Activated naive CD4-positive, alpha-beta T cell treated with Interleukin-2 at 50 U/mL for 16 hours (primary cell): Measurements from ENCODE around the gene TMEM202.
"Not testable (repeated sequence)": the region's sequence is repeated elsewhere in the genome, so short reads cannot be mapped to it uniquely, and the experiment has no call there.

ENCODE experiments used
- DNase-seq: peaks from one replicate; pipeline ENCODE4 v3.0.0-alpha.2; 2020

TMEM202 gene

GRCh38 chr15:72404841-72405240 is 6.7 kb downstream of the TMEM202 start:
- DNase-seq, result no peak

- DNase-seq, result no peak
Observed at GRCh38 chr15:72406936-72407335, 8.8 kb downstream of the TMEM202 start.

DNA sequence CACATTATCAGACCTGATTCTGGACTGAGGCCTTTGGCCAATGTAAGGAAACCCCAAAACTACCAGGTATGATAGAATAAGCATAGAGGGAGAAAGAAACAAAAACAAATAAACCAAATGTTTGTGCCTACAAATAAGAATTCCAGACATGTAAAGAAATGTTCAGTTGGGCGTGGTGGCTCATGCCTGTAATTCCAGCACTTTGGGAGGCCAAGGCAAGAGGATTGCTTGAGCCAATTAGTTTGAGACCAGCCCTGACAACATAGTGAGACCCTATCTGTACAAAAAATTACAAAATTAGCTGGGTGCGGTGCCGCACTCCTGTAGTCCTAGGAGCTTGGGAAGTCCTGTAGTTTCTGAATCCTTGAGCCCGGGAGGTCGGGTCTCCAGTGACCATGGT is 13.0 kb downstream of the TMEM202 start:
- no peak for DNase-seq

DNA sequence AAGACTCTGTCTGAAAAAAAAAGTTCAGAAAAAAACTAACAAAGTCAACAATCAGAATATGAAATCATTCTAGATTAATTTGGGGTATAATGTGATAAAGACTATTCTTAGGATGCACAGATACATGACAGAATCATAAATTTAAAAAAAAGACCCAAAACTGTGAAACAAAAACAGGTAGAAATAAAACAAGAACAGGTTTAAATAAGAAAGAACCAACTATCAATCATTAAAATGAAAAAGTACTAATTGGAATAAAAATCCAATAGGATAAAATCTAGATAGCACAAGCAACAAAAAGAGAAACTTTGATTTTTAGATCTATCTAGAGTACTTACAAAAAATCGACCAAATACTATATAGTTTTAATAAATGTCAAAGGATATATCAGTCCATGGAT is 13.4 kb downstream of the TMEM202 start:
- no peak for DNase-seq

GRCh38 chr15:72413337-72413736 is 15.2 kb downstream of the TMEM202 start:
- DNase-seq, result not testable (repeated sequence)

- DNase-seq, result no peak
Observed at GRCh38 chr15:72415304-72415703, 17.2 kb downstream of the TMEM202 start.

DNA sequence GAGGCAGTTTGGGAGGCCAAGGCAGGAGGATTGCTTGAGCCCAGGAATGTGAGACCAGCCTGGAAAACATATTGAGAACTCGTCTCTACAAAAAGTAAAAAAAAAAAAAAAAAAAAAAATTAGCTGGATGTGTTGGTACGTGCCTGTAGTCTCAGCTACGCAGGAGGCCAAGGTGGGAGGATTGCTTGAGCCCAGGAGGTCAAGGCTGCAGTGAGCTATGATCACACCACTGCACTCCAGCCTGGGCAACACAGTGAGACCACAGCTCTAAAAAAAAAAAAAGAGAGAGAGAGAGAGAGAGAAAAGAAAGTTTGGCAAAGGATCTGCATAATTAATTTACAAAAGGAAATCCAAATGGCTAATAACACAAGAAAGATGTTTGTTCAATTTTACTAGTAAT is 21.7 kb downstream of the TMEM202 start:
- not testable (repeated sequence) for DNase-seq

- no peak for DNase-seq
Observed at GRCh38 chr15:72420576-72420975, 22.5 kb downstream of the TMEM202 start.

DNA sequence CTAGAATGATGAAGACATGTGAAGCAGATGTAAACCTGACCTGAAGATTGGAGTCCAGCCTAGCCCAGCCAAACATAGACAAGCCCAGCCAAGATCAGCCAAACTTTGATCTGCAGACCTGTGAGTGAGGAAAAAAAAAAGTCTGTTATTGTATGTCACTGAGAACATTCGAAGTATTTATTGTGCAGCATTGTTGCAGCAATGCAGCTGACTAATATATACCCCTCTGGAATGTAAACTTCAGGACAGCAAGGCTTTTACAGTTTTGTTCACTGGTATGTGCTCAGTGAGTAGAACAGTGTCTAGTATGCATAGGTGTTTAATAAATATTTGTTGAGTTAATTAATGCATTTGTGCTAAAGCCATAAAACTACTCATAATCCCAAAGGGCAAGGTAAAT is 23.4 kb downstream of the TMEM202 start:
- no peak for DNase-seq

GRCh38 chr15:72423256-72423655 is 25.2 kb downstream of the TMEM202 start:
- no peak for DNase-seq

GRCh38 chr15:72426753-72427152 is 28.6 kb downstream of the TMEM202 start:
- no peak for DNase-seq

GRCh38 chr15:72437650-72438316 is 39.7 kb downstream of the TMEM202 start:
- no peak for DNase-seq

- not testable (repeated sequence) for DNase-seq
Observed at GRCh38 chr15:72442848-72443247, 44.7 kb downstream of the TMEM202 start.

DNA sequence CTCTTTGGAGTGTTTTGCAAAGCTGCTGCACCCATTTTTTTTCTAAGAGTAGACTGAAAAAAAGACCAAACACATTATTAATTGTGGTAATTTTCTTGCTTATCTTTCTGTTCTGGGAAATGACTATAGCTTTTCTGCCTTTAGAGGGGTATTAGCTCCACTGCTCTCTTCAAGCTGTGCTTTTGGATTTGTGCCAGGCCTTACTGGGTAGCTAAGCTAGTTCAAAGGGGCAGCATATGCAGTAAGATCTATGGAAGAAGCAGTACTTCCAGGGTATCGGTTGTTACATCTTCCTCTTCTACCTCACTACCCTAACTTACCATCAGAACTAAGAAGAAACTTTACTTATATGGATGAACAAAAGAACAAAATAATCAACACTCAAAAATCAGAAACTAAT is 47.3 kb downstream of the TMEM202 start:
- no peak for DNase-seq

DNA sequence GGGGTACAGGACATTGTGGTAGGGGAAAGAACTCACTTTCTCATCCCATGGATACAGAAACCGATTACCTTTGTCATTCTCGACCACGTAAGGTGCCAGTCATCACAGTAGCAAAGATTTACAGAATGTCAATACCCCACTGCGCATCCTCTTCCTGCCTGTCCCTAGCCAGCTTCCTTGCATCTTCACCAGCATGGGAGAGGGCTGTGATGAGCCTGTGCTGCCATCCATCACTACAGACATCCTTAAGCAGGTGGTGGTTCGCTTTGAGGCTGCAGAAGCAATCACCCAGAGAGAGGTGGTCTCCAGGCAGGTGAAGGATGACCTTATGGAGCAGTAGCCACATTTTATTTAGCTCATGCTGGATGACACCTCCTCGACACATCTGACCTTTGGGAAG is 52.7 kb downstream of the TMEM202 start:
- no peak for DNase-seq

DNA sequence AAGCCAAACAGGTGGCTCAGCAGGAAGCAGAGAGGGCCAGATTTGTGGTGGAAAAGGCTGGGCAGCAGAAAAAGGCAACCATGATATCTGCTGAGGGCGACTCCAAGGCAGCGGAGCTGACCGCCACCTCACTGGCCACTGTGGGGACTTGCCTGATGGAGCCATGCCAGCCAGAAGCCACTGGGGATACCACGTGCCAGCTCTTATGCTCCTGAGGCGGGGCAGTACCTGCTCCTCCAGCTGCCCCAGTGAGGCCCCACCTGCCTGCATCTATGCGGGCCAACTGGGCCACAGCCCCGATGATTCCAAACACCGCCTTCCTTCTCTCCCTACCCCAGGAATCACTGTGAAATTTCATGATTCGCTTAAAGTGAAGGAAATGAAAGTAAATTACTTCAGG is 53.1 kb downstream of the TMEM202 start:
- no peak for DNase-seq

GRCh38 chr15:72456684-72457083 is 58.6 kb downstream of the TMEM202 start:
- DNase-seq, result no peak
